Testis (tissue), 3 donors: Measurements from ENCODE around the gene SERINC4. TPM values are rescaled to one million over a fixed set of nuclear protein-coding genes. Genes with fewer than 3 reads are reported as not detected.
A peak's percentile ranks its signal among the peaks of the same experiment; 100 is the strongest.
"Not testable (repeated sequence)": the region's sequence is repeated elsewhere in the genome, so short reads cannot be mapped to it uniquely, and the experiment has no call there.

Experiments used
- DNase-seq: peaks from one replicate; pipeline ENCODE4 v3.0.0-alpha.2; 2019
- H3K27ac ChIP-seq, 2 donors: fragments of 200-600 bp; sonication (generic); one replicate each; pipeline ENCODE4 v1.5.1; 2019
- H3K27me3 ChIP-seq: fragments of 200-600 bp; sonication (generic); one replicate; pipeline ENCODE4 v1.5.1; 2019
- H3K36me3 ChIP-seq: fragments of 200-600 bp; sonication (generic); one replicate; pipeline ENCODE4 v1.5.1; 2017; ENCODE audit warnings: low read depth; ENCODE audit errors: missing control alignments
- H3K4me1 ChIP-seq: fragments of 200-600 bp; sonication (generic); one replicate; pipeline ENCODE4 v1.5.1; 2019
- H3K4me3 ChIP-seq, 2 donors: fragments of 200-600 bp; sonication (generic); one replicate each; pipeline ENCODE4 v1.5.1; 2017 to 2019
- H3K9me3 ChIP-seq: fragments of 200-600 bp; sonication (generic); one replicate; pipeline ENCODE4 v1.5.1; 2017
- POLR2A ChIP-seq: fragments of 450-650 bp; IDR thresholded peaks from one replicate; pipeline ENCODE4 v1.6.1; 2017; ENCODE audit warnings: antibody characterized with exemption, mild to moderate bottlenecking, moderate library complexity
- WGBS, 2 donors: methylation state at CpG; one replicate each; pipeline ENCODE4 v1.1.5; 2018; 5-methylcytosine and 5-hydroxymethylcytosine counted together
- intact Hi-C: fragments of 100-400 bp; cut with DNase I; formaldehyde crosslinking; loops from one replicate; pipeline ENCODE4 v1.15.1; 2023; ENCODE audit warnings: low total_unique reads
- polyA plus RNA-seq: library from polyadenylated mRNA; stranded (reverse); fragments of 350-450 nt; fragmentation: Illumina TruSeq; extraction: RNeasy Lipid Tissue Mini Kit (QIAGEN cat#74804); gene quantifications from one replicate; pipeline ENCODE4 v1.2.3, GENCODE V29; 2014; ENCODE audit warnings: low read depth, low replicate concordance; ENCODE audit not compliant: insufficient read depth
- total RNA-seq, 2 donors: library from RNA; depleted of rRNA; stranded (reverse); fragments of >200 nt; gene quantifications; one replicate each; pipeline ENCODE4 v1.2.3, GENCODE V29; 2016
- TF ChIP-seq, protein P1 (sequence below), 3 experiments: fragments of 450-650 bp in 2 of 3; fragments of 200-600 bp in 1 of 3; sonication (generic) in 1 of 3; IDR thresholded peaks; one replicate each; pipeline ENCODE4 v1.5.1; 2016 to 2019; ENCODE audit warnings: antibody characterized with exemption in 3 of 3, mild to moderate bottlenecking in 2 of 3, moderate library complexity in 1 of 3

The SERINC4 gene
- total and polyA plus RNA-seq, 3 donors from 2014 or later: 7.0 to 11.7 (median 11.7) TPM

DNA sequence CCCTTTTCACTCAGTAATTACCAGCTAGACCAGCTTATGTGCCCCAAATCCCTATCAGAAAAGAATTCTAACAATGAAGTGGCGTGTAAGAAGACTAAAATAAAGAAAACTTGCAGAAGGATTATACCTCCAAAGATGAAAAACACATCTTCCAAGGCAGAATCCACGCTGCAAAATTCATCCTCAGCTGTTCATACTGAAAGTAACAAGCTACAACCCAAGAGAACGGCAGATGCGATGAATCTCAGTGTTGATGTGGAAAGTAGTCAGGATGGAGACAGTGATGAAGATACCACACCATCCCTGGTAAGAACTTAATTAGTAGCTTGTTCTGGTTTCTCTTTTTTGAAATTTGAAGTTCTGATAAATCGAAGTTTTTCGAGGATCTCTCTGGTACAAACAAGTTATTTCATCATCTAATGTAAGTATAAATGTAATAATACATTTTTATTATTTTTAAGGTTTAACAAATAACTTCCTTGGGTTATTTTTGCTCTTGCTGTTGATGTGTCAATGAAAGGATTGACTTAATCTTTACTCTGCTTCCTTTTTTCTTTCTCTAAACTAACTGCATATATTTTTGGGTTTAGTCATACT is 28.1 kb upstream of the SERINC4 start:
- H3K4me1 ChIP-seq: peaks cover 12% of the 10 kb centered on the region
- H3K27me3 ChIP-seq: no peaks in the 10 kb centered on the region
- intact Hi-C loops: no loop called here
- no peak for DNase-seq
- 56 to 67% methylated on average over 6 of the region's 6 CpGs for WGBS, 2 donors
- no peak overlapping the region for H3K4me3 ChIP-seq
- TF ChIP-seq, protein P1, sequence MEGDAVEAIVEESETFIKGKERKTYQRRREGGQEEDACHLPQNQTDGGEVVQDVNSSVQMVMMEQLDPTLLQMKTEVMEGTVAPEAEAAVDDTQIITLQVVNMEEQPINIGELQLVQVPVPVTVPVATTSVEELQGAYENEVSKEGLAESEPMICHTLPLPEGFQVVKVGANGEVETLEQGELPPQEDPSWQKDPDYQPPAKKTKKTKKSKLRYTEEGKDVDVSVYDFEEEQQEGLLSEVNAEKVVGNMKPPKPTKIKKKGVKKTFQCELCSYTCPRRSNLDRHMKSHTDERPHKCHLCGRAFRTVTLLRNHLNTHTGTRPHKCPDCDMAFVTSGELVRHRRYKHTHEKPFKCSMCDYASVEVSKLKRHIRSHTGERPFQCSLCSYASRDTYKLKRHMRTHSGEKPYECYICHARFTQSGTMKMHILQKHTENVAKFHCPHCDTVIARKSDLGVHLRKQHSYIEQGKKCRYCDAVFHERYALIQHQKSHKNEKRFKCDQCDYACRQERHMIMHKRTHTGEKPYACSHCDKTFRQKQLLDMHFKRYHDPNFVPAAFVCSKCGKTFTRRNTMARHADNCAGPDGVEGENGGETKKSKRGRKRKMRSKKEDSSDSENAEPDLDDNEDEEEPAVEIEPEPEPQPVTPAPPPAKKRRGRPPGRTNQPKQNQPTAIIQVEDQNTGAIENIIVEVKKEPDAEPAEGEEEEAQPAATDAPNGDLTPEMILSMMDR (IDR thresholded peaks at IDR 0.05): no peak
- TF ChIP-seq POLR2A: no peak
- H3K36me3 ChIP-seq: no peaks in the 10 kb centered on the region
- H3K9me3 ChIP-seq: no peaks in the 10 kb centered on the region
- H3K27ac ChIP-seq: peak overlapping the region in 1 of 2 donors; percentile 28

DNA sequence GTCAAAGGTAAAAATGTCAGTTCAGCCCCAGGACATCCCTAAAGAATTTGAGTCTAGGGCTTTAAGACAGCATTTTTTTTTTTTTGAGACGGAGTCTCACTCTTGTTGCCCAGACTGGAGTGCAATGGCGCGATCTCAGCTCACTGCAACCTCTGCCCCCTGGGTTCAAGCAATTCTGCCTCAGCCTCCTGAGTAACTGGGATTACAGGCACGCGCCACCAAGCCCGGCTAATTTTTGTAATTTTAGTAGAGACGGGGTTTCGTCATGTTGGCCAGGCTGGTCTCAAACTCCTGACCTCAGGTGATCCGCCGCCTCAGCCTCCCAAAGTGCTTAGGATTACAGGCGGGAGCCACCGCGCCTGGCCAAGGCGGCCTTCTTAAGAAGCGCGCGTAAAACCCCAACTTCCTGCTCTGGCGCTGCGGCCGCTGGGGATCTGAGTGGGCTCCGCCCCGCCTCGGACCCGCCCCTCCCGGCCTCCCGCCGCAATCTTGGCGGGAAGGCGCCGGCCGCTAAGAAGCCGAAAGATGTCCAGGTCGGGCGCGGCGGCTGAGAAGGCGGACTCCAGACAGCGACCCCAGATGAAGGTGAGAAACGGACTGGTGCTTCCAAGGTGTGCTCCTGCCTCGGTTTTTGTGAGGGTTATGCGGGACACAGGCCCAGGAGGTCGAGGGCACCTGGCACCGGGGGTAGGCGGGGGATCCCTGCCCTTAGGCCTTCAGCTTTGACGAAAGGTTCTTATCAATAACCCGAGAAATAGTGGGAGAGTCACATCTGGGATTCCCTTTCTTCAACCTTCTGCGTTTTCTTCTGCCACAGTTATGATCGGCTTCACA is 26.7 kb upstream of the SERINC4 start, which contains the start of gene WDR76:
WDR76 (plus strand) TSS at position 495 of the 834 bp plus-strand sequence; CDS start at position 526, 31 bp downstream.
- Histone ChIP-seq H3K36me3 (no peaks in the 10 kb centered on the region), H3K9me3 (no peaks in the 10 kb centered on the region), H3K27me3 (no peaks in the 10 kb centered on the region), H3K27ac (peak within 1 kb of the TSS; percentile 59 to 63), H3K4me3 (peak within 1 kb of the TSS; percentile 51 to 55), H3K4me1 (peaks cover 14% of the 10 kb centered on the region)
- TF ChIP-seq, protein P1 (IDR thresholded peaks at IDR 0.05): no peak
- no peak for TF ChIP-seq POLR2A
- intact Hi-C loops: no loop called here
- 3 to 4% methylated on average over 29 to 48 of the region's 48 CpGs for WGBS, 2 donors
- DNase-seq: peak; percentile 86

DNA sequence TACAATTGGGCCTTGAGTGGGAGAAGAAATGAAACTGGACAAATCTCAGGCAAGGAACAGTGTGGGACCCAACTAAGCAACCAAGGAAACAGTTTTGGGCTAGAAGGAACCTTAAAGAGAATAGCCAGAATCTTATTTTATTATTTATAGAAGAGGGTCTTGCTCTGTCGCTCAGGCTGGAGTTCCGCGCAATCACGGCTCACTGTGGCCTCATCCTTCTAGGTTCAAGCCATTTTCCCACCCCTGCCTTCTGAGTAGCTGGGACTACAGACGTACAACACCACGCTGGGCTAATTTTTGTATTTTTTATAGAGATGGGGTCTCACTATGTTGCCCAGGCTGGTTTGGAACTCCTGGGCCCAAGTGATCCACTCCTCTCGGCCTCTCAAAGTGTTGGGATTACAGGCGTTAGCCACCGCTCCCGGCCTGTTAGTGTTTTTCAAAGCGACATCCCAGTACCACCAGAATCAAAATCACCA is 26.0 kb upstream of the SERINC4 start:
- WGBS, 2 donors: 65 to 72% methylated on average over 11 of the region's 11 CpGs
- no peaks in the 10 kb centered on the region for H3K9me3 ChIP-seq
- peak overlapping the region; percentile 51 to 55 for H3K4me3 ChIP-seq
- intact Hi-C loops: no loop called here
- H3K27ac ChIP-seq: peak overlapping the region in 1 of 2 donors; percentile 63
- H3K4me1 ChIP-seq: peaks cover 14% of the 10 kb centered on the region
- H3K27me3 ChIP-seq: no peaks in the 10 kb centered on the region
- TF ChIP-seq, protein P1 (IDR thresholded peaks at IDR 0.05): no peak
- no peak for TF ChIP-seq POLR2A
- no peak for DNase-seq
- H3K36me3 ChIP-seq: no peaks in the 10 kb centered on the region

DNA sequence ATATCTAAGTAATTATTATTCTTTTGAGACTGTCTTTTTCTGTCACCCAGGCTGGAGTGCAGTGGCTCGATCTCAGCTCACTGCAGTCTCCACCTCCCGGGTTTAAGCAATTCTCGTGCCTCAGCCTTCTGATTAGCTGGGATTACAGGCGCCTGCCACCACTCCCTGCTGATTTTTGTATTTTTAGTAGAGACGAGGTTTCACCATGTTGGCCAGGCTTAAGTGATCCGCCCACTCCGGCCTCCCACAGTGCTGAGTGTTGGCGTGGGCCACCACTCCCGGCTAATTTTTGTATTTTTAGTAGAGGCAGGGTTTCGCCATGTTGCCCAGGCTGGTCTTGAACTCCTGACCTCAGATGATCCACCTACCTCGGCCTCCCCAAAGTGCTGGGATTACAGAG is 25.3 kb upstream of the SERINC4 start:
- Histone ChIP-seq H3K4me1 (peaks cover 14% of the 10 kb centered on the region), H3K4me3 (peak overlapping the region in 1 of 2 donors; percentile 94)
- DNase-seq, H3K9me3 ChIP-seq, H3K36me3 ChIP-seq, H3K27ac ChIP-seq, intact Hi-C loops, H3K27me3 ChIP-seq: not testable (repeated sequence)
- WGBS, 2 donors: 64 to 78% methylated on average over 11 of the region's 11 CpGs
